Measurements from ENCODE around the gene AKR1E2.

DNA sequence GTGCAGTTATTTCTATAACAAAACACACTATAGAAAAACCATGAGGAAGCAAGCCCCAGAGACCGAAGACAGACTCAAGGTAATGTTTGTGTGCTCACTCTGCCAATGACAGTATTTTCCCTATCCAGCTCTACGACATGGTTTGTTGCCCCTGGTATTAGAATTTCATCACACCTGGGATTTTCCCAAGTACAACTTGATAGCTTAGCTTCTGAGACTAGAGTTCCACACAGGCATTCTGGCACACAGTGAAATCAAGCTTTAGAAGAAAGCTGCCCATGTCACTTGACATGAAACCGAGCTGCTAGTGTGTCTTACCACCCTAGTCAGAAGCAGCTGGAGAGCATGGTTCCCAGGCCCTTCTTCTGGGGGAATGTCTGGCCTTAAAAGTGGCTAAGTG, 44.1 kb upstream of the AKR1E2 start:
- no peak for TF ChIP-seq POLR2AphosphoS5 (IDR thresholded peaks at IDR 0.05)
- no peak for TF ChIP-seq POLR2A (IDR thresholded peaks at IDR 0.05)
